H9 (cell line): Measurements from ENCODE around the gene INAFM1. TPM values are rescaled to one million over a fixed set of nuclear protein-coding genes. Genes with fewer than 3 reads are reported as not detected.

Experiments used
- DNase-seq: peaks from one replicate; pipeline ENCODE4 v3.0.0-alpha.2; 2017
- H2AFZ ChIP-seq: one replicate; pipeline ENCODE4 v1.6.1; 2013; ENCODE audit warnings: mild to moderate bottlenecking, low read length, control low read depth, moderate library complexity
- H2AK5ac ChIP-seq: 2 replicates; pipeline ENCODE4 v1.6.1; 2013; ENCODE audit warnings: low read length, control low read depth, mixed read lengths; ENCODE audit not compliant: insufficient read length
- H2BK120ac ChIP-seq: one replicate; pipeline ENCODE4 v1.6.1; 2013; ENCODE audit warnings: low read depth, mild to moderate bottlenecking, low read length, control low read depth, inconsistent platforms; ENCODE audit not compliant: poor library complexity, severe bottlenecking
- H2BK12ac ChIP-seq: 2 replicates; pipeline ENCODE4 v1.6.1; 2013; ENCODE audit warnings: low read length, control low read depth, mixed read lengths, low read depth; ENCODE audit not compliant: insufficient read length
- H2BK15ac ChIP-seq: 2 replicates; pipeline ENCODE4 v1.6.1; 2013; ENCODE audit warnings: low read depth, low read length, control low read depth
- H2BK20ac ChIP-seq: one replicate; pipeline ENCODE4 v1.6.1; 2013; ENCODE audit warnings: low read depth, mild to moderate bottlenecking, low read length, control low read depth, inconsistent platforms; ENCODE audit not compliant: poor library complexity, severe bottlenecking
- H2BK5ac ChIP-seq: 2 replicates; pipeline ENCODE4 v1.6.1; 2013; ENCODE audit warnings: low read length, control low read depth, mixed read lengths; ENCODE audit not compliant: insufficient read length
- H3K14ac ChIP-seq: 2 replicates; pipeline ENCODE4 v1.6.1; 2013; ENCODE audit warnings: low read length, control low read depth; ENCODE audit not compliant: insufficient read depth
- H3K18ac ChIP-seq: 2 replicates; pipeline ENCODE4 v1.6.1; 2013; ENCODE audit warnings: low read depth, mild to moderate bottlenecking, mixed read lengths, low read length, control low read depth; ENCODE audit not compliant: insufficient read length
- H3K23ac ChIP-seq: 2 replicates; pipeline ENCODE4 v1.6.1; 2013; ENCODE audit warnings: low read length, control low read depth, mixed read lengths, low read depth; ENCODE audit not compliant: insufficient read length
- H3K23me2 ChIP-seq: 2 replicates; pipeline ENCODE4 v1.6.1; 2013; ENCODE audit warnings: low read depth, mild to moderate bottlenecking, mixed read lengths, low read length, control low read depth; ENCODE audit not compliant: insufficient read length, poor library complexity, severe bottlenecking
- H3K27ac ChIP-seq: 2 replicates; pipeline ENCODE4 v1.5.1; 2013; ENCODE audit warnings: low read length, control low read depth, mixed read lengths, low read depth; ENCODE audit not compliant: insufficient read length
- H3K27me3 ChIP-seq: 2 replicates; pipeline ENCODE4 v1.6.1; 2013; ENCODE audit warnings: low read length, control low read depth, inconsistent platforms; ENCODE audit not compliant: insufficient read depth
- H3K4ac ChIP-seq: 2 replicates; pipeline ENCODE4 v1.6.1; 2013; ENCODE audit warnings: low read depth, mild to moderate bottlenecking, control low read depth, inconsistent platforms, low read length, moderate library complexity
- H3K4me1 ChIP-seq: 2 replicates; pipeline ENCODE4 v1.6.1; 2013; ENCODE audit warnings: low read length, control low read depth, inconsistent platforms; ENCODE audit not compliant: insufficient read depth
- H3K4me2 ChIP-seq: 2 replicates; pipeline ENCODE4 v1.6.1; 2013; ENCODE audit warnings: low read length, control low read depth, mixed read lengths; ENCODE audit not compliant: insufficient read length, insufficient read depth
- H3K56ac ChIP-seq: 2 replicates; pipeline ENCODE4 v1.6.1; 2013; ENCODE audit warnings: low read depth, mild to moderate bottlenecking, mixed read lengths, low read length, control low read depth; ENCODE audit not compliant: insufficient read length
- H3K79me1 ChIP-seq: 2 replicates; pipeline ENCODE4 v1.6.1; 2013; ENCODE audit warnings: low read depth, mild to moderate bottlenecking, moderate library complexity, low read length, control low read depth, inconsistent platforms; ENCODE audit not compliant: insufficient read depth, poor library complexity, severe bottlenecking
- H3K79me2 ChIP-seq: 2 replicates; pipeline ENCODE4 v1.6.1; 2013; ENCODE audit warnings: low read length, control low read depth, inconsistent platforms; ENCODE audit not compliant: insufficient read depth
- H3K9ac ChIP-seq: 2 replicates; pipeline ENCODE4 v1.6.1; 2013; ENCODE audit warnings: low read length, control low read depth, mixed read lengths; ENCODE audit not compliant: insufficient read length; ENCODE audit errors: extremely low read depth
- H3K9me3 ChIP-seq: one replicate; pipeline ENCODE4 v1.6.1; 2013; ENCODE audit warnings: low read depth, low read length, inconsistent platforms; ENCODE audit not compliant: control insufficient read depth
- H3T11ph ChIP-seq: one replicate; pipeline ENCODE4 v1.6.1; 2013; ENCODE audit warnings: mild to moderate bottlenecking, low read length, control low read depth, inconsistent platforms
- H4K20me1 ChIP-seq: one replicate; pipeline ENCODE4 v1.6.1; 2013; ENCODE audit not compliant: control insufficient read depth, insufficient read length, insufficient read depth
- H4K5ac ChIP-seq: 2 replicates; pipeline ENCODE4 v1.6.1; 2013; ENCODE audit warnings: low read depth, mild to moderate bottlenecking, mixed read lengths, low read length, control low read depth; ENCODE audit not compliant: insufficient read length
- H4K8ac ChIP-seq: replicated peaks from 2 replicates; pipeline ENCODE4 v1.6.1; 2013; ENCODE audit warnings: low read length, control low read depth, mixed read lengths, low read depth; ENCODE audit not compliant: insufficient read length
- H4K91ac ChIP-seq: 2 replicates; pipeline ENCODE4 v1.6.1; 2013; ENCODE audit warnings: low read depth, mild to moderate bottlenecking, moderate library complexity, mixed read lengths, low read length, control low read depth; ENCODE audit not compliant: insufficient read length
- H3K27ac Mint-ChIP-seq, 3 experiments: 2 replicates in 2 of 3; 3 replicates in 1 of 3; pipeline ENCODE4 v1.8.0; 2020 to 2021; ENCODE audit warnings: mixed read lengths in 3 of 3, mild to moderate bottlenecking in 1 of 3, moderate library complexity in 1 of 3
- H3K27me3 Mint-ChIP-seq: 2 replicates; pipeline ENCODE4 v1.8.0; 2021; ENCODE audit warnings: low read depth, mild to moderate bottlenecking, moderate library complexity, mixed read lengths
- H3K36me3 Mint-ChIP-seq, 3 experiments: 2 replicates in 2 of 3; 3 replicates in 1 of 3; pipeline ENCODE4 v1.8.0; 2020 to 2021; ENCODE audit warnings: low read depth in 3 of 3, mixed read lengths in 3 of 3; ENCODE audit not compliant: insufficient read depth in 1 of 3
- H3K4me1 Mint-ChIP-seq, 2 experiments: 2 replicates each; pipeline ENCODE4 v1.8.0; 2020; ENCODE audit warnings: mixed read lengths in 2 of 2
- H3K4me3 Mint-ChIP-seq, 2 experiments: 2 replicates in 1 of 2; 3 replicates in 1 of 2; pipeline ENCODE4 v1.8.0; 2020 to 2021; ENCODE audit warnings: mild to moderate bottlenecking in 2 of 2, mixed read lengths in 2 of 2, moderate library complexity in 1 of 2
- H3K9me3 Mint-ChIP-seq, 2 experiments: 2 replicates in 1 of 2; 3 replicates in 1 of 2; pipeline ENCODE4 v1.8.0; 2020; ENCODE audit warnings: mild to moderate bottlenecking in 2 of 2, mixed read lengths in 2 of 2, moderate library complexity in 1 of 2
- CTCF ChIP-seq: fragments of 200-600 bp; sonication (generic); conservative IDR thresholded peaks from 3 replicates; pipeline ENCODE4 v1.8.0; 2021; ENCODE audit warnings: antibody characterized with exemption, mild to moderate bottlenecking
- WGBS: extraction: QIAGEN DNeasy Blood & Tissue Kit; methylation state at CpG from one replicate; pipeline ENCODE4 v1.1.7; 2013; ENCODE audit warnings: missing lambda C conversion rate, low lambda C conversion rate, mixed read lengths; ENCODE audit not compliant: insufficient read length; ENCODE audit errors: extremely low coverage; 5-methylcytosine and 5-hydroxymethylcytosine counted together
- total RNA-seq: library from RNA; stranded (reverse); gene quantifications from 2 replicates; pipeline ENCODE4 v1.2.1, GENCODE V29; 2021

INAFM1 gene
- total RNA-seq, 1 experiment from 2014 or later: 8.5 TPM

DNA sequence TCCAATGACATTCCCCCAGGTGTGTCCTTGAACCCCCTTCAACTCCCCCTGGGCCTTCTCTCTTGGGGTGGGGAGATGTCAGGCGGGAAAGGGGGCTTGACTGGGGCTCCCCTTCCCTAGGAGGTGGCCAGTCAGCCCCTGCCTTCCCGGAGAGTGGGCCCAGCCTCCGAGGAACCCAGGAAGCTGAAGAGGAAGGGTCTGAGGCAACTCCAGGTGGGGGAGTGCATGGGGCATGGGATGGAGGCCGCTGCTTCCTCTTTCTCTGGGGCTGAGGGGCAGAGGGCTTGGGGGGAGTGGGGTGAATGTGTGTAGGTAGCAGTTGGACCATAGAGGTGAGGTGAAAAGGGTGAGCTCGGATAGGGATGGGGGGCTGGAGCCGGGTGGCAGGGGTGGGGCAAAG is 2.7 kb upstream of the INAFM1 start:
- no peaks in the 10 kb centered on the region for H4K20me1 ChIP-seq
- no peak overlapping the region for H2AFZ ChIP-seq
- H3K27me3 Mint-ChIP-seq: peaks cover 13% of the 10 kb centered on the region
- H3K18ac ChIP-seq: no peak overlapping the region
- DNase-seq: no peak
- no peak overlapping the region for H2BK120ac ChIP-seq
- H3K9me3 Mint-ChIP-seq: no peaks in the 10 kb centered on the region
- H4K8ac ChIP-seq: no peak overlapping the region
- no peak overlapping the region for H3K4me2 ChIP-seq
- H2BK12ac ChIP-seq: no peak overlapping the region
- H3K9me3 ChIP-seq: no peaks in the 10 kb centered on the region
- H3K36me3 Mint-ChIP-seq: peaks cover 16 to 41% (median 38%) of the 10 kb centered on the region in 3 experiments
- no peaks in the 10 kb centered on the region for H3K27me3 ChIP-seq
- H3K23ac ChIP-seq: no peak overlapping the region
- no peak overlapping the region for H3K56ac ChIP-seq
- no peak overlapping the region for H4K5ac ChIP-seq
- H3T11ph ChIP-seq: no peak overlapping the region
- no peak overlapping the region for H3K27ac ChIP-seq
- no peak overlapping the region for H2AK5ac ChIP-seq
- no peaks in the 10 kb centered on the region for H3K79me2 ChIP-seq
- peak overlapping the region in 1 of 2 experiments; percentile 93; a peak in 4 of 5 replicates for H3K4me3 Mint-ChIP-seq
- H3K4ac ChIP-seq: no peak overlapping the region
- no peak overlapping the region for H3K14ac ChIP-seq
- no peak overlapping the region for H3K9ac ChIP-seq
- H2BK5ac ChIP-seq: no peak overlapping the region
- no peak overlapping the region for H4K91ac ChIP-seq
- peaks cover 5% of the 10 kb centered on the region for H3K4me1 ChIP-seq
- WGBS: no CpG with 5 or more reads among the region's 6 CpGs
- TF ChIP-seq CTCF: no peak
- peaks cover 17% of the 10 kb centered on the region for H3K23me2 ChIP-seq
- peaks cover 22 to 27% of the 10 kb centered on the region in 2 experiments for H3K4me1 Mint-ChIP-seq
- no peaks in the 10 kb centered on the region for H3K79me1 ChIP-seq
- no peak overlapping the region for H2BK20ac ChIP-seq
- H2BK15ac ChIP-seq: no peak overlapping the region
- peak overlapping the region in 2 of 3 experiments; percentile 28 to 57; a peak in 3 of 7 replicates for H3K27ac Mint-ChIP-seq
